Glutamatergic neuron (in vitro differentiated cells): ENCODE results near the gene MBNL1. TPM values are rescaled to one million over a fixed set of nuclear protein-coding genes. Genes with fewer than 3 reads are reported as not detected.

ENCODE experiments used
- DNase-seq: peaks from one replicate; pipeline ENCODE4 v3.0.0; 2022
- H3K27ac Mint-ChIP-seq: one replicate; pipeline ENCODE4 v1.8.0; 2020; ENCODE audit warnings: mild to moderate bottlenecking, mixed read lengths, inconsistent platforms; ENCODE audit not compliant: unreplicated experiment
- H3K27me3 Mint-ChIP-seq: one replicate; pipeline ENCODE4 v1.8.0; 2020; ENCODE audit warnings: mild to moderate bottlenecking, moderate library complexity, mixed read lengths, inconsistent platforms; ENCODE audit not compliant: unreplicated experiment
- H3K36me3 Mint-ChIP-seq: one replicate; pipeline ENCODE4 v1.8.0; 2020; ENCODE audit warnings: mild to moderate bottlenecking, mixed read lengths, inconsistent platforms; ENCODE audit not compliant: unreplicated experiment
- H3K4me1 Mint-ChIP-seq: one replicate; pipeline ENCODE4 v1.8.0; 2020; ENCODE audit warnings: mild to moderate bottlenecking, low read depth, mixed read lengths, inconsistent platforms; ENCODE audit not compliant: unreplicated experiment
- H3K4me3 Mint-ChIP-seq: one replicate; pipeline ENCODE4 v1.8.0; 2020; ENCODE audit warnings: mild to moderate bottlenecking, mixed read lengths, inconsistent platforms; ENCODE audit not compliant: unreplicated experiment
- H3K9me3 Mint-ChIP-seq: one replicate; pipeline ENCODE4 v1.8.0; 2020; ENCODE audit warnings: mild to moderate bottlenecking, moderate library complexity, mixed read lengths, inconsistent platforms; ENCODE audit not compliant: unreplicated experiment
- CTCF ChIP-seq: fragments of 200-600 bp; sonication (generic); IDR thresholded peaks from one replicate; pipeline ENCODE4 v1.5.0; 2021; ENCODE audit not compliant: partially characterized antibody, unreplicated experiment
- total RNA-seq: library from RNA; stranded (reverse); fragmentation: NEBNext Ultra II Directional; extraction: Animal tissue kit (Norgen Biotek cat#: 25700); gene quantifications from one replicate; pipeline ENCODE4 v1.2.1, GENCODE V29; 2021; ENCODE audit not compliant: unreplicated experiment

Gene MBNL1
- total RNA-seq, 1 donor from 2014 or later = 36.6 TPM

DNA sequence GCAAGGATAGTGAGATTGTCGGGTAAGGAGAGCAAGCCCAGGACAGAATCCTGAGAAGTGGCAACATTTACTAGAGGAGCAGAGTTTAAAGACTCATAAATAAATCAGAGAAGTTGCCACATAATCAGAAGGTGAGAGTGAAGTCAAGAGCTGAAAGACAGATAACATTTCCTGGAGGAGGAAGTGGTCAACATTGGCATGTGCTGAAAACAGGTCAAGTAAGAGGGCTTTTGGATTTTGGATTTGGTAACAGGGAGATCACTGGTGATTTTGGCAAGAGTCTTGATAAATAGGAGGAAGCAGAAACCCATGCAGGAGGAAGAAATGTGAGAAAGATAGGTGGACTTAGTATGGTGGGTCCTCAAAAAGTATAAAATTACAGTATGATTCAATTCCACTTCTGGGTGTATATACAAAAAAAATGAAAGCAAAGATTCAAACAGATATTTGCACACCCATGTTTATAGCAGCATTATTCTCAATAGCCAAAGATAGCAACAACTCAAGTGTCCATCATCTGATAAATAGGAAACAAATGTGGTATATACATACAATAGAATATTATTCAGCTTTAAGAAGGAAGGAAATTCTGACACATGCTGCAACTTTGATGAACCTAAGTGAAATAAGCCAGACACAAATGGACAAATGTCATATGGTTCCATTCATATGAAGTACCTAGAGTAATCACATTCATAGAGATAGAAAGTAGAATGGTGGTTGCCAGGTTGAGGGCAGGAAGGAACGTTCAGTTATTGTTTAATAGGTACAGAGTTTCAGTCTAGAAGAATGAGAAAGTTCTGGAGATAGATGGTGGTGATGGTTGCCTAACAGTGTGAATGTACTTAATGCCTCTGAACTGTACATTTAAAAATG lies 27.3 kb upstream of the MBNL1 start:
- DNase-seq = no peak
- Mint-ChIP-seq H3K27ac (no peak overlapping the region), H3K9me3 (no peaks in the 10 kb centered on the region), H3K27me3 (peaks cover 2% of the 10 kb centered on the region), H3K36me3 (no peaks in the 10 kb centered on the region), H3K4me3 (no peak overlapping the region), H3K4me1 (no peaks in the 10 kb centered on the region)
- no peak for TF ChIP-seq CTCF

- no peak overlapping the region for H3K27ac Mint-ChIP-seq
- no peaks in the 10 kb centered on the region for H3K9me3 Mint-ChIP-seq
- H3K4me1 Mint-ChIP-seq = no peaks in the 10 kb centered on the region
- DNase-seq = no peak
- H3K36me3 Mint-ChIP-seq = no peaks in the 10 kb centered on the region
- peaks cover 2% of the 10 kb centered on the region for H3K27me3 Mint-ChIP-seq
- TF ChIP-seq CTCF = no peak
- no peak overlapping the region for H3K4me3 Mint-ChIP-seq
Observed at GRCh38 chr3:152243301-152243711, 25.4 kb upstream of the MBNL1 start.

GRCh38 chr3:152243721-152244516 lies 24.8 kb upstream of the MBNL1 start:
- no peak for DNase-seq
- Mint-ChIP-seq H3K9me3 (no peaks in the 10 kb centered on the region), H3K4me1 (no peaks in the 10 kb centered on the region), H3K4me3 (no peak overlapping the region), H3K27me3 (peaks cover 2% of the 10 kb centered on the region), H3K27ac (no peak overlapping the region), H3K36me3 (no peaks in the 10 kb centered on the region)
- TF ChIP-seq CTCF = no peak

DNA sequence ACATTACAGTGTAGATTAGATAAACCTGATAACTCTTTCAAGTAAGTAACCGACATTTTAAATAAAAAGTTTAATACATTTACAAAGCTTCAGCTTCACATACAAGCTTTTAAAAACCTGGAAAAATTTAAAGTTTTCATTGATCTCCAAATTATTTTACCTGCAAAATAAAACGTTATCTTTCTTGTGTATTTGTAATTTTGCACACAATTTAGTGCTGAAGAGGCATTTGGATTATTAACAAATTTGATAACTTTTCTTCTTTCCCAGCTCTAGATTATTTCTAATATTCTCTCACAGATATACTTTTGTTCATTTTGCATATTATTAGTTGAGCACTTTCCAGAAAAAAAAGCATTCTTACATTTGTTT lies 24.2 kb upstream of the MBNL1 start:
- H3K27me3 Mint-ChIP-seq = peaks cover 2% of the 10 kb centered on the region
- no peaks in the 10 kb centered on the region for H3K36me3 Mint-ChIP-seq
- H3K4me3 Mint-ChIP-seq = no peak overlapping the region
- no peaks in the 10 kb centered on the region for H3K9me3 Mint-ChIP-seq
- H3K4me1 Mint-ChIP-seq = no peaks in the 10 kb centered on the region
- no peak overlapping the region for H3K27ac Mint-ChIP-seq
- TF ChIP-seq CTCF = no peak
- no peak for DNase-seq
